HK-2 (cell line): ENCODE data around the gene MAGEC3.

ENCODE experiments used
- DNase-seq: peaks from one replicate; pipeline ENCODE4 v3.0.0-alpha.2; 2018; ENCODE audit not compliant: unreplicated experiment

Gene MAGEC3

GRCh38 chrX:141945426-141945825 lies 107.3 kb downstream of the MAGEC3 start:
- DNase-seq, result no peak

DNA sequence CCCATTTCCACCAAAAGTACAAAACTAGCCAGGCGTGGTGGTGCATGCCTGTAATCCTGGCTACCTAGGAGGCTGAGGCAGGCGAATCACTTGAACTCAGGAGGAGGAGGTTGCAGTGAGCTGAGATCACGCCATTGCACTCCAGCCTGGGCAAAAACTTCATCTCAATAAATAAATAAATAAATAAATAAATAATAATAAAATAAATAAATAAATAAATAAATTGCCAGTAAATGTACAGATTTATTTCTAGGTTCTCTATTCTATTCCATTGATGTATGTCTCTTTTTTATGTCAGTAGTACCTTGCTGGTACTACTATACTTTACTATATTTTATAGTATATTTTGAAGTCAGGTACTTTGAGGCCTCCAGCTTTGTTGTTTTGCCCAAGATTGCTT lies 109.2 kb downstream of the MAGEC3 start:
- DNase-seq, result no peak
